CD4-positive, alpha-beta T cell treated with Interferon gamma for 1 hour (primary cell): Measurements from ENCODE around the gene UTS2R.

Source experiments
- DNase-seq: peaks from one replicate; pipeline ENCODE4 v3.0.0-alpha.2; 2020

UTS2R gene

GRCh38 chr17:82371333-82372248 lies at the start of gene UTS2R:
Gene UTS2R, plus strand, starts transcription at chr17:82371765. Its CDS starts 2,560 bp downstream, at chr17:82374325.
- DNase-seq, result no peak

DNA sequence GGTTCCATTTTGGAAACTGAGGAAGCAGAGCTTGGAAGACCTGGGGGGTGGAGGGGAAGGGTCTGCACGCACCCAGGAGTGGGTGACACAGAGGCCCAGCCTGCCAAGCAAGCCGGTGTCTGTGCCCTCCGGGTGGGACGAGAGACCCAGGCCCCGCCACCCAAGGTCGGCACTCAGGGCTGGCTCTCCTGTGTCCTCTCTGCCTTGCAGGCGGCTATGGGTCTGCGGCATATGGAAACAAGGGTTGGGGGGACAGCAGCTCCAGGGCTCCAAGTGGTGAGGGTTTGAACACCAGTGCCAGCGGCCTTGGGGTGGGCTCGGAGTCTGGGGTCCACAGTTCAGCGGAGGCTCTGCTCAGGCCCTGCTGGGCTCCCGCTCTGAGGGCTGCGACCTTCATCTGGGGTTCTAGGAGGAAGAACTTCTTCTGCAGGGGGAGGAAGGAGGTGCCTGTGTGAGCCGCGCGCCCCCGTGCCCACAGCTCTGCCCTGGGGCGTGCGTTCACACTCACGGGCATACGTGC lies 49.6 kb upstream of the UTS2R start:
- no peak for DNase-seq

DNA sequence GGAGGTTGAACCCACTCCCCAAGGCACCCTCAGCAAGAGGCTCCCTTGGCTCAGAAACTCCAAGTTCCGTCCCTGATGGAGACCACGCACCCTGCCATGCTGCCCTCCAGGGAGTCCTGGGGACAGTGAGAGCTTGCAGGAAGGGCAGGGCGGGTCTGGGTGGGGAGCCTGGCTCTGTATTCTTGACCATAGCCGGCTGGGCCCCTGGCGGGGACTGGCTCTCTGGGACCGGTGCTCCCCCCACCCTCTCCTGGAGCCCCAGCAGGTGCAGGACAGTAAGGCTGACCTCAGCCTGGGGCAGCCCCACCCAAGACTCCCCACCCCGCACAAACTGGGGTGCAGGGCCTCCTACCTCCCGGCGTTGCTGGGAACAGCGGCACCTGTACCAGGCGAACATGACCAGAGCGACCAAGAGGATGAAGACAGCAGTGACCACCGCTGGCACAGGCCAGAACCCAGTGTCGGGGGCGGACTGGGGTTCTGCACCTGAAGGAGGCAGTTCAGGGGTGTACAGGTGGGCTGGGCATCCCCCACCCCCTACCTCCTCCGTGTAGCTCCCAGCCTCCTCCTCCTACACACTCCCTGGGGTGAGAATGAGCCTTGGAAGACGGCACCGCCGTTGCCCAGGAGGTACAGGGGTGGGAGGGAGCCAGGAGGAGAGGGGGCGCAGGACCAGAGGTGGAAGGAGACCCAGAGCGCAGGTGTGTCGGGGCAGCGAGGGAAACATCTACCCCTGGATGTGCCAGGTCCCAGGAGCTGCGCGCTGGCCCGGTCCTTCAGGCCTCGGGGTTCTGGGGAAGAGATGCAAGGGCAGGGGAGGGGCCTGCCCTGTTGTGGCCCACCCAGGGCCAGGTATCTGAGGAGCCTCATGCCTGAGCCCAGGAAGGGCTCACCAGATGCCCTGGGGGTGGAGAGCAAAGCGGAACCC lies 48.8 kb upstream of the UTS2R start:
- DNase-seq, result no peak

- DNase-seq, result no peak
These were observed 47.9 kb upstream of the UTS2R start for GRCh38 chr17:82323514-82324234.

GRCh38 chr17:82324566-82325285 lies 46.8 kb upstream of the UTS2R start:
- no peak for DNase-seq

DNA sequence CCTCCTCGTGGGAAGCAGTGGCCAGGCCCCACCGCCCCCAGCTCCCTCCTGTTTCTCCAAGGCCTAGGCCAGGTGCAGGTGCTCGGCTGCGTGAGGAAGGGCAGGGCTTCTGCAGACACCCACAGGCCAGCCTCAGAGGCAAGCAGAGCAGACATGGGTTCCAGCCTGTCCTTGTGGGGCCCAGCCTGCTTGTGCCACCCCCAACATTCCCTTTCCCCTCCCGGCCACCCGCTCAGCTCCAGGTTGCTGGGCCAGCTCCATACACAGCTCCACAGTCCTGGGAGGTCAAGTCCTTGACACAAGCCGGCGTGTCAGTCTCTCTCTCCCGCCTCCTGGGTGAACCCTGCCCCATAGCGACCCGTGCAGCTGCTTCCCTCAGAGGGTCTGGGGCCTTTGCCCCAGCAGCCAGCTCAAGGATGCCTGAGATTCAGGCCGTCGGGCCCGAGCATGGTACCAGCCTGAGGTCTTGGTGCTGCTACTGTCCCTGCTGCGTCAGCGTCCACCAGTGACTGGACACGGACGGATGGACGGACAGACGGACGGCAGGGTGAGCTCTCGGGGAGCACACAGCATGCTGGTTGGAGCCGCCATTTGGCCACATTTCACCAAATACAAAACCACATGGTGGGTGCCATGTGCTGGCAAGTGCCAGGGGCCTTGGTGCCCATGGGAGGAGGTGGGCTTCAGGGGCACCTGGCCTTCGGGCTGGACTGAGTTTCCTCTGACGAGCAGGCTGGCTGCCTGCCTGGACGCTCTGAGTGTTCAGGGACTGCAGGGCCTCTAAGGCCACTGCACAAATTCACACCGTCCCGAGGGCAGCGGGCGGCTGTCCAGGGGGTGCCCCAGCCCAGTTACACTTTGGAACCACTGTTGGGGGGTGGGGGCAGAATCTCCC lies 46.0 kb upstream of the UTS2R start:
- DNase-seq, result no peak

DNA sequence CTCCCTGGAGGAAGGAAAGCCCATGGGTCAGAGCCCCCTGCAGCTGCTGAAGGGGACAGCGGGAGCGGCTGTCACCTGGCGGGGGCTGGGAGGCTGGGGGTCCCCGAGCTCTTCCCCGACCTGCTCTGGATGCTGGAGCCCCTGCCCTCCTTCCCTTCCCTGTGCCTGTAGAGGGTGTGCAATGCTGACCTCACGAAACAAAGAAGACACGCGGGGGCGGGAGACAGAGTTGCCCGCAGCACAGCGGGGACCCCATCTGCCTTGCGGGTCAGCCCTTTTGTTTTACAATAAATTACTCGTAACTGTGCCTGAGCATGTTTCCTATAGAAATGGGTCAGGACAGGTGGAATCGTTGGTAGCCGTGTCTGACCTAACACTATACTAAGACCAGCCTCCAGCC lies 44.3 kb upstream of the UTS2R start:
- no peak for DNase-seq

GRCh38 chr17:82327757-82328140 lies 43.8 kb upstream of the UTS2R start:
- DNase-seq, result no peak

- no peak for DNase-seq
These were observed 43.2 kb upstream of the UTS2R start for GRCh38 chr17:82328141-82328993.

DNA sequence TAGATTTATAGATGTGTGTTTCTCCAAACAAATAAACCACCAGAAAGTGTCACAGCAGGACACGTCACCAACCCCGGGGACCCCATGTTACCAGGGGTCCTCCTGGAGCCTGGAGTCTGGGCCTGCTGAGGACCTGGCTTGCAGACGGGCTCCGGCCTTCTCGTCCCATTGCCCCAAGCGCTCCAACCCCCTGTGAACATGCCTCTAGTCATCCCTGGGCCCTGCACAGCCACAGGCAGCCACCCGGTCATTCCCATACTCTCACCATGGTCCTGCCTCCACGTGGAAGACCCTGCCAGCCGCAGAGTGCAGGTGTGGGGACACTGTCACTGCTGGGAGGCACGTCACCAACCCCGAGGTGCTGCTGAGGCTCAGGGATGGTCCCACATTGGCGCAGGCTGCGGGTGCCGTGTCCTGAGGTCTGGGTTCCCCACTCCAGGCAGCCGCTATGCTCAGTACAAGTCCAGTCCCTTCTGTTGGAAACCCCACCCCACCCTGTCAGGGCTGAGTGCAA lies 42.5 kb upstream of the UTS2R start:
- no peak for DNase-seq

GRCh38 chr17:82329683-82330321 lies 41.8 kb upstream of the UTS2R start:
- DNase-seq, result no peak

DNA sequence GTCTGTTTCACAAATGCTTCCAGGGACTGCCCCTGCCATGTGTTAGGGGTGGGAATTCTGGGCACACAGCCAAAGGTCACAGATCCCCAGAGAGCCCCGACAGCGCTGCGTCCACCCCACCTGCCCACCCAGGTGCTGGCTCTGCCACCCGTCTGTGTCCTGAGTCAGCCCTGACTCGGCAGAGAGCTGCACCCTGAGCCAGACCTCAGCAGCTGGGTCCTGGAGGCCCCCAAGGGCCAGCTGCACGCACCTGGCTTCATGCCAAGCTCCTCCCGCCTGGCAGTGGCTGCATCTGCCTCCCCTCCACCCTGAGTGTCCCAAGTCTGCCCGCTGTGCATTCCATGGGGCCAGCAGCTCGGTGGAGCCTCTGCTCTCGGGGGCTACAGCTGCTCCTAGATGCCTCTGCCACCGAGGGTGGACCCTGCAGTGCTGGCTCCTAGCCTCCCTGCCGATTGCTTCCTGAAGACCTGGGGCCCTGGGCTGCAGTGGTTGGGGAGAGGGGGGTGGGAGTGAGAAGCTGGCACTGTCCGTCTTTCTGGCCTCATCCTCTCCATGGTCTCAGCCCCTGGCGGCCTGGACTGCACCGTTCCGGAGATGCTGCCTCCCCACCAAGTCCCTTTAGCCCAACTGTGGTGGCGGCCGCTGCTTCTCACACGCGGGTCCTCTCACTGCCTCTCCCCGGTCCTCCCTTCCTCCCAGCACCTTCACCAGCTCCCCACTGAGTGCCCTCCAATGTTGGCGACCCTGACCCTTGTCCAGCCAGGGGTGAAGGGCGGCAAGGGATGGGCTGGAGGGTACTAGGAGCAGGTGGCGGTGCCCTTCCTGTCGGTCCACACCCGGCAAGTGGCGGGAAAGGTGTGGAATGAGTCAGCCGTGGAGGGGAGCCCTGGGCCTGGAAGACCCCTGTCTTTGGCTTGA lies 41.0 kb upstream of the UTS2R start:
- DNase-seq, result no peak

- no peak for DNase-seq
These were observed 40.1 kb upstream of the UTS2R start for GRCh38 chr17:82331345-82331939.

DNA sequence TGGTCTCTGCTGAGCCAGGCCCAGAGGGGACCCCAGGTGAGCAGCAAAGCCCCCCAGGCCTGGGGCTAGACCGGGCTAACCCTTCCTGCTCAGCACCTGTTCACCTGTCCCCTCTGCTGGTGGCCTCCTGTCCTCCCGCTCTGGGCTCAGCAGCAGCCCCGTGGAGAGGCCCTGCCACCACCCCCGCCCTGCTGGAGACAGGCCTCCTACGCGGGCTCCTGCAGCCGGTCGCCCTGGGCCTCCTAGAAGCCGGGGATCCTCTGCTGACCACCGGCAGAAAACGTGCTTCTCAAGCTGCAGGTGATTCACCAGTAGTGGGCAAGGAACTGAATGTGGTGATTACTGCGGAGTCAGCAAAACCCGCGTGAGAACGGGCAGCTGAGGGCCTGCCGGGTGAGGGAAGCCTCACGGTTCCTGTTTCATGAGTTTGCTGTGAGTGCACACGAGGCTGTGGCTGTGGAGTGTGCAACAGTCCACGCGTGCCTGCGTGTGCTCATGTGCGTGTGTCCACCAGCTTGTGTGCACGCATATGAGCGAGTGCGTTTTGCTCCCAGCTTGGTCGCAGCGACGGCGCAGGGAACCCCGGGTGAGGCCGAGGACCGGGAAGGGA lies 38.8 kb upstream of the UTS2R start:
- peak; percentile 74 for DNase-seq

GRCh38 chr17:82333279-82334171 lies 38.0 kb upstream of the UTS2R start, which contains the start of gene SECTM1:
Gene SECTM1, minus strand, starts transcription at chr17:82333766. Its CDS starts 6,526 bp downstream, at chr17:82327240.
- peak; percentile 70 for DNase-seq

DNA sequence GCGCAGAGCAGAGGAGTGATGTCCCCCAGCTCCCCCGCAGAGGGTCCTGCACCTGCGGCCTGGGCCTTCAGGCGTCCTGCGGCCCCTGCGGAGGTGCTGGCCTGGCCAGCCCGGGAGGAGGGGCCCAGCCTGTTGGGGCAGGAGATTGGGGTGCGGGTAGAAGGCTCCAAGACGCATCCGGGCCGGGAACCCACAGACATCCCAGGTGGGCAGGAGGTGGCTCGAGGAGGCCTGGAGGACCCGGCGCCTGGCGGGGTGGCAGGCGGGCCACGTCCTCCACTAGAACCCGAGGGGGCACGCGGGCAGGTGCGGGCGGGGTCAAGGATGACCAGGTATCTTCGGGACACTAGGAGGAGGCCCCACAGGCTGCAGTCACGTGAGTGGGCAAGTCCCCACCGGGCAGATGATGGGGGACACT lies 37.4 kb upstream of the UTS2R start:
- DNase-seq, result no peak
